ENCODE measurements around the gene SPRED3.

Gene SPRED3

GRCh38 chr19:38374332-38375097, 14.0 kb upstream of the SPRED3 start, which contains the start of gene PSMD8:
Gene PSMD8, plus strand, starts transcription at chr19:38374571. Its CDS starts 31 bp downstream, at chr19:38374602.
- peak; percentile 98 to 99 for DNase-seq

DNA sequence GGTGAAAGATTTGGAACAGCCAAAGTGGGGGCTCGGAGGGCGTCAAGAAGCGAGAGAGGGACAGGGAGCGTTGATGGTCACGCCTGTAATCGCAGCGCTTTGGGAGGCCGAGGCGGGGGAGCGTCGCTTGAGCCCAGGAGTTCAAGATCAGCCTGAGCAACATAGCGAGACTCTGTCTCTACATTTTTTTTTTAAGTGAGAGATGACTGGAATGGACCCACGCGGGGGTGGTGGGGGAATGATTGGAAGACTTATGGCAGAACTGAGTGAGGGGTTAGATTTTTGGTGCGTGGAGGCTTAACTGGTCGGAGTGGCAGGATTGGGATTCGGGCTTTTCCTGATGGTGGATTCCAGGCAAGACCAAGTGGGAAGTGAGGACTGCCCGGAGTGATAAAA, 13.4 kb upstream of the SPRED3 start:
- DNase-seq = peak in 1 of 2 experiments; percentile 16

GRCh38 chr19:38375748-38376147, 12.7 kb upstream of the SPRED3 start:
- no peak for DNase-seq

DNA sequence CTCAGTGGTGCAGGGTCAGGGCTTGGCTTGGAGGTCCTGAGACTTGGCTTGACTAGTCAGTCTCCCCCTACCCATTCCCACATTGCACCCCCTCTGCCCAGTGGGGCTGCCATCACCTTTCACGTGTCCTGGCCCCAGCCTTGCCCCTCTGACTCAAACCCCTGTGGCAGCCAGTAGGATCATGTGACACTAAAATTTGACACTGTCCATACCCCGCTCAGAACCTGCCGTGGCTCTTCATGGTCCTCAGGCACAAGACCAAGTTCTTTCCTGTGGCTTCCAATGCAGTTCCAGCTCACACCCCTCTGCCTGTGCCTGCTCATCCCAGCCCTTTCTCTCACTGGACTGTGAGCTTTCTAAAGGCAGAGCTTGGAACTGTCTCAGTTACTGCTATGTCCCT, 11.9 kb upstream of the SPRED3 start:
- DNase-seq = no peak

DNA sequence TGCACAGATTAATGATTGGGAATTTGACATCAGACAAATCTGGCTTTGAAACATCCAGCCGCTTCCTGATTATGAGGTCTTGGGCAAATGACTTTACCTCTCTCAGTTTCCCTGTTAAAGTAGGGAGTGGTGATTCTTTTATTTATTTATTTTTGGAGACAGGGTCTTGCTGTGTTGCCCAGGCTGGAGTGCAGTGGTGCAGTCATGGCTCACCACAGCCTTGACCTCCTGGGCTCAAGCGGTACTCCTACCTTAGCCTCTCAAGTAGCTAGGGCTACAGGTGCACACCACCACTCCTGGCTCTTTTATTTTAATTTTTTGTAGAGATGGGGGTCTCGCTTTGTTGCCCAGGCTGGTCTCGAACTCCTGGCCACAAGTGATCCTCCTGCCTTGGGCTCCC, 11.4 kb upstream of the SPRED3 start:
- no peak for DNase-seq

GRCh38 chr19:38378866-38379265, 9.6 kb upstream of the SPRED3 start:
- no peak for DNase-seq

GRCh38 chr19:38381138-38381537, 7.4 kb upstream of the SPRED3 start:
- DNase-seq = no peak

DNA sequence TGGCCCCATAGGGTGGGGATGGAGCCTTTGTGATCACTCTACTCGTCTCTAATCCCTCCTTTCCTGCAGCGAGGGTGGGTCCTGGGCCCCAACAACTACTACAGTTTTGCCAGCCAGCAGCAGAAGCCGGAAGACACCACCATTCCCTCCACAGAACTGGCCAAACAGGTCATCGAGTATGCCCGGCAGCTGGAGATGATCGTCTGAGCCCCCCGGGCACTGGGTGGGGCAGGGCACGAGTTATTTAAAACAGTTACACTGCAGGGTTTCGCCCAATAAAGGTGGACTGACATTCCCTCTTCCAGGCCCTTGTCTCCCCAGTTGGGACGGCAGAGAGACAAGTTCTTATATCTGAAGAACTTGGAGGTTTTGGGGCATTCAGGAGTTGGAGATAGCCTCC, 5.3 kb upstream of the SPRED3 start:
- DNase-seq = no peak

DNA sequence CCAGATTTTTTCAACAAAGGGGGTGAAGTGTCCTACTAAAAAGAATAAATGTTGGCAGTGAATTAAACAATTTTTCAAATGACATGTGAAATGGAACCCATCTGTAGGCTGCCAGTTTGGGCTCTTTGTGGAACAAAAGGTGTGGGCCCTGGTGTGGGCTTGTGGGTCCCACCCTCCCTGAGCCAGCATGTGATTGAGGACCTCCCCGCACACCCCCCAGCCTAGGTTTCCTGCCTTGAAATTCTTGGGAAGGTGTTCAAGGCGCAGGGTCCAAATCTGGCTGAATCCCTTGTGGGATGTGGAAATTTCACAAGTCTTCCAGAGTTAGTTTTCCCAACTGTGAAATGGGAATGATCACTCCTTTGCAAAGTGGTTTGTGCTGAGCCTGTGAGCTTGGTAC, 4.8 kb upstream of the SPRED3 start:
- no peak for DNase-seq

- no peak for DNase-seq
Observed at GRCh38 chr19:38384209-38385027, 4.1 kb upstream of the SPRED3 start.

GRCh38 chr19:38385057-38385803, 3.3 kb upstream of the SPRED3 start:
- no peak for DNase-seq

DNA sequence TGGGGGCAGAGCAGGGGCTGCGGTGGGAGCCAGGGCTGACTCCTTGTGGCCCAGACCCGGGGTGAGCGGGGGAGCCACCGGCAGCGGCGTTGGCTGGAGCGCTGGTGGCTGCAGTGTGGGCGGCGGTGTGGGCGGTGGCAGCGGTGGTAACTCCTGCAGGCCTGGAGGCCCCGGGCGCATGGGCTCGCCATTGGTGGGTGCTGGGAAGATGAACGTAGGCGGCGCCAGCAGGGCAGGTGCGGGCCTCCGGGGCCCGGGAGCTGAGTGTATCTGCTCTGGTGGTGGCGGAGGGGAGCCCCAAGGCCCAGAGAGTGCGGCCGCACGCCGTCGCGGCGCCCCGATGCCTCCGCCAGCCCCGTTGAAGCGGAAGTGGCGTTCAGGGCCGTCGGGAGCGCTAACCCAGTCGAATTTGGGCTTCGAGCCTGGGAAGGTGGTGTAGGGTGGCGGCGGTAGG, 2.7 kb upstream of the SPRED3 start:
- DNase-seq = no peak

DNA sequence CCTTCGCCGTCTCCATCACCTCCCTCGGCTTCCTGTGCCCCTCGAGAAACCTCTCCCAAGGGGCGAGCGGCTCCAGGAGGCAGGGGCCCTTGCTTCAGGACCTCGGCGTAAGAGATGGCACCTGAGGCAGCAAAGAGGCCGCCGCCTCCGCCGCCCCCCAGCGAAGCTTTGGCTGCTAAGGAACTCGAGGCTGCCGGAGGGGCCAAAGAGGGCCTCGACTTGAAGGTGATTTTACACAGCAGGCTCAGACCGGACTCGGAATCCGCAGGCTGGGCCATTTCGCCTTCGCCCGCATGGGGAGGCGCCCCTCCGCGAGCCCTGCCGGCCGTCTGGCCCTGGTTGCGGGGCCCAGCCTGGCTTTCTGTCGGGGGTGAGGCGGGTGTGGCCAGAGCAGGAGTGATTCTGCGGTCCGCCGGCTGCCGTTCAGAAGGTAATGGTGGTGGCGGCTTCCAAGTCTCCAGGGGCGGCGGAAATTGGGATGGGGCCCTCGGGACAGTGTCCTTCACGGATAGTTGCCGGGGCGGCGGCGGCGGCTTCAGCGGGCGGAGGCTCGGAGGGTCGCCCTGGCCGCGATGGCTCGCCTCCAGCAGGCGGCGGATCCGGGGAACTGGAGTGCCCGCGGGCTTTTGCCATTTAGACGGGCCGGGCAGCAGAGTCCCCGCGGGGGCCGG, 2.1 kb upstream of the SPRED3 start:
- DNase-seq = no peak

DNA sequence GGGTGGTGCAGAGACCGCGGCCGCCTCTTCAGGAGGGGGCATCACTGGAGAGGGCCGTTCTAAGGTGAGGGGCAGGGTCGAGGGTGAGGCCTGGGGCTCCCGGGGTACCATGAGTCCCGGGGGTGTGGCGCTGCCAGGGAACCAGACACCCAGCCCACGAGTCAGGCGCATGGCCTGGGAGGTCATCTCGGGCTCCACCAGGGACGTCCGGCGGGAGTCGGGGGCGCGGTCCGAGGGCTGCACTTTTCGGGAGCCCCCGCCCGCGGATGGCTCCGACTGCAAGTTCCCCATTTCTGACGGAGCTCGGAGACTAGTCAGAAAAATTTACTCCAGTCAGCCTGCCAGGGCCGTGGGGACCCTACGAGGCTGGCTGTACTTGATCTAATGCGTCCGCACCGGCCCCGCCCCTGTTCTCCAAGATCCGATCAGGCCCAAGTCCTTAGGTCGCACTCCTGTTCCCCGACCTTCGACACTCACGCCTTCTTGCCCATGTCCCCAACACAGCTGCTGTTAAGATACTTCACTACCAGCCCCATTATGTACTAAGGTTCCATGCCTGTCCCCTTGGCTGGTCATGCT, 1.4 kb upstream of the SPRED3 start:
- DNase-seq = peak; percentile 55 to 65

GRCh38 chr19:38387550-38388348, 748 bp upstream of the SPRED3 start, which contains the start of gene GGN:
Gene GGN, minus strand, starts transcription at chr19:38388034. Its CDS starts 773 bp downstream, at chr19:38387261.
- DNase-seq = peak; percentile 75 to 79

DNA sequence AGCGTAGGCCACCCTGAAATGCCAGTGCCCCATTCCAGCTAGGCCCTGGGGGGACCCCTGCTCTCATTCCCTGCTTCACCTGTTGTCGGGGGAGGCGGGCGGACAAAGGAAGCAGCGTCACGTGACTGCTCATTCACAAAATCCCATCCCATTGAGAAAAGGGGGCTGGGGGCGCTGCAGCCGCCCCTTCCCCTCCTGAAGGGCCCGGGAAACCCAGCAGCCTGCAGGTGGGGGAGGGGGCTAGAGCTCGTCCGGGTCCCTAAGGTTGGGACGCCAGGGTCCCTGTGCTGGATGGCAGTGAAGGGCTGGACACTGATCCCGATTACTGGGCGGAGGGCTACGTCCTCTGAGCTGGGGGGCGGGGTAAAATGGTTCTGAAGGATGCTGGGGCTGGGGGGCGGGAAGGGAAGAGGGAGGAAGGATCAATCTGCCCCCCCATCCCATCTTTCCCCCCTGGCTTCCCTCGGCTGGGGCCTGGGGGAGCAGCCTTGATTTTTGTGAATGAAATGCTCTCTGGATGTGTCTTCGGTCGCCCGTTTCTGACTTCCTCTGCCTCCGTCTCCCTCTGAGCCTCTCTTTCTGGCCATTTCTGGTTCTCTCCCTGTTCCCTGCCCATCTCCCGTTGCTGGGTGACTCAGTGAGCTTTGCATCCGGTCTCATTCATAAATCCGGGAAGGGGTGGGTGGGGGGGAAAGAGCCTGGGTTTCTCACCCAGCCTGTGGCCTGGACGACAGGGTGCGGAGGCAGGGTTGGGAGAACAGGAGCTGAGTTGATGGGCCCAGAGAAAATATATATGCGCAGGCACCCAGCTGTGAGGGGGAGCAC, 816 bp downstream of the SPRED3 start:
- no peak for DNase-seq

DNA sequence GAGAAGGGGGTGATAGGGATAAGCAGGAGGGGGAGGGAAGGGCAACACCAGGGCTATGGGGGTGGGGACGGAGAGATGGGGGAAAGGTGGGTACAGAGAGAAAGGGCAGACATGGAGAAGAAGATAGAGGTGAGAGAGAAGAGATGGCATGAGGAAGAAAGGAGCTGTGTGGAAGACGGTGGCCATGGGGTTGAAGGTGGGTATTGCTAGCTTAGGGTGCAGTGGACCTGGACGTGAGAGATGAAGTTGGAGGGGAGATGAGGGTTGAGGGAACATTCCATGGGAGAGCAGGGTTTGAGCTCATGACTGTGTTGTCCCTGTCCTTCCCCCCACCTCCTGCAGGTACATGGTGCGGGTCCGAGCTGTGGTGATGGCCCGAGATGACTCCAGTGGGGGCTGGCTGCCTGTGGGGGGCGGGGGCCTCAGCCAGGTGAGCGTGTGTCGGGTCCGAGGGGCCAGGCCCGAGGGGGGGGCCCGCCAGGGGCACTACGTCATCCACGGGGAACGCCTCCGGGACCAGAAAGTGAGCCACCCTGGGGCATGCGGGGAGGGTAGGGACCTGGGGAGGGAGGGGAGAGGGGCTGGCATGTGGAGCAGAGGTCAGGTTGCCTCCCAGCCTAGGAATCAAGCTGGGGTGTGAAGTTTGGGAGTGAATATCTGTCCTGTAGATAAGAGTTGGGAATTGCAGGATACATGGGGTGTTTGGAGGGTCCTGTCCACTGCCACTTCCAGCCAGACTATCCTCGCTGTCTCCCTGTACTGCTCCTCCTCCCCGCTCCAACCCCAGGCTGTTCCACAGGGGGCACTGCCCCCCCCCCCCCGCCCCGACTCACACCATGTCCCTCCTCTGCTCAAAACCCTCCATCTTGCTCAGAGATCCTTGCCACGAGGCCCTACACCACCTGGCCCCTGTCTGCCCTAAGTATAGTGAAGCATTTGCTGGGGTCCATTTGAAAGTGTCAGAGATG, 1.7 kb downstream of the SPRED3 start:
- no peak for DNase-seq

GRCh38 chr19:38391911-38392464, 3.5 kb downstream of the SPRED3 start:
- DNase-seq = no peak

Data from Kasumi-1 (cell line).